Measurements from ENCODE around the gene CHD2. TPM values are rescaled to one million over a fixed set of nuclear protein-coding genes. Genes with fewer than 3 reads are reported as not detected.

Gene CHD2
- total RNA-seq, 1 experiment from 2014 or later = 85.0 TPM

DNA sequence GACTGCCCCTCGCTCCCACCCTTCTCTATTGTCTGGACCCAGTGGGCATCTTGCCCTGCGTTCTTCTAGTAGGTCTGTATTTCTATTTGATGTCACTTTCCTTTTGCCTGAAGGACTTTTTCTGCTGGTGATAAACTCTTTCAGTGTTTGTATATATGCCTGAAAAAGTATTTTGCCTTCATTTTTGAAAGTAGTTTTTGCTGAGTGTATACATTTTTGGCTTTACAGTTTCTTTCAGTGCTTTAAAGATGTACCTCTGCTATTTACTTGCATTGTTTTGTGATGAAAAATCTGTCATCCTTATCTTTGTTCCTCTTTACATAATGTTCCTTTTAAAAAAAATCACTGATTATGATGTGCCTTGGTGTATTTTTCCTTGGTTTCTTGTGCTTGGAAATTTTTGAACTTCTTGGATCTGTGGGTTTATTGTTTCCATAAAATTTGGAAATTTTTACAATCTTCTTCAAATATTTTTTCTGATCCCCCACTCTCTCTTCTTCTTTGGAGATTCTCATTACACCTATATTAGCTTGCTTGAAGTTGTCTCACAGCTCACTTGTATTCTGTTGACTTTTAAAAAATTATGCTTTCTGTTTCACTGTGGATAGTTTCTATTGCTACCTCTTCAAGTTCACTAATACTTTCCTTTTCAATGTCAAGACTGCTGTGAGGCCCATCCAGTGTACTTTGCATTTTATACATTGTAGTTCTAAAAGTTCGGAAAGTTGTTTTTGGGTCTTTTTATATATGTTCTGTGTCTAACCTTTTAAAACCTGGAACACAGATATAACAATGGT is 121.0 kb downstream of the CHD2 start:
- intact Hi-C loops (cut with micrococcal nuclease; ENCODE audit: unreplicated experiment) = no loop called here
- no peaks in the 10 kb centered on the region for H3K27me3 ChIP-seq (replicated peaks; ENCODE audit: control insufficient read depth, insufficient read depth, low read length)
- peaks cover 13% of the 10 kb centered on the region for H3K36me3 ChIP-seq (ENCODE audit: control insufficient read depth, insufficient read depth, low read length)
- Mint-ChIP-seq H3K4me3 (ENCODE audit: unreplicated experiment) (no peak overlapping the region), H3K4me1 (ENCODE audit: low read depth, unreplicated experiment) (no peaks in the 10 kb centered on the region), H3K27me3 (ENCODE audit: insufficient read depth, unreplicated experiment) (no peaks in the 10 kb centered on the region), H3K9me3 (ENCODE audit: unreplicated experiment) (no peaks in the 10 kb centered on the region), H3K27ac (ENCODE audit: unreplicated experiment) (no peak overlapping the region), H3K36me3 (ENCODE audit: insufficient read depth, unreplicated experiment) (peaks cover 99% of the 10 kb centered on the region)
- TF ChIP-seq, protein P1, sequence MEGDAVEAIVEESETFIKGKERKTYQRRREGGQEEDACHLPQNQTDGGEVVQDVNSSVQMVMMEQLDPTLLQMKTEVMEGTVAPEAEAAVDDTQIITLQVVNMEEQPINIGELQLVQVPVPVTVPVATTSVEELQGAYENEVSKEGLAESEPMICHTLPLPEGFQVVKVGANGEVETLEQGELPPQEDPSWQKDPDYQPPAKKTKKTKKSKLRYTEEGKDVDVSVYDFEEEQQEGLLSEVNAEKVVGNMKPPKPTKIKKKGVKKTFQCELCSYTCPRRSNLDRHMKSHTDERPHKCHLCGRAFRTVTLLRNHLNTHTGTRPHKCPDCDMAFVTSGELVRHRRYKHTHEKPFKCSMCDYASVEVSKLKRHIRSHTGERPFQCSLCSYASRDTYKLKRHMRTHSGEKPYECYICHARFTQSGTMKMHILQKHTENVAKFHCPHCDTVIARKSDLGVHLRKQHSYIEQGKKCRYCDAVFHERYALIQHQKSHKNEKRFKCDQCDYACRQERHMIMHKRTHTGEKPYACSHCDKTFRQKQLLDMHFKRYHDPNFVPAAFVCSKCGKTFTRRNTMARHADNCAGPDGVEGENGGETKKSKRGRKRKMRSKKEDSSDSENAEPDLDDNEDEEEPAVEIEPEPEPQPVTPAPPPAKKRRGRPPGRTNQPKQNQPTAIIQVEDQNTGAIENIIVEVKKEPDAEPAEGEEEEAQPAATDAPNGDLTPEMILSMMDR (IDR thresholded peaks at IDR 0.05; ENCODE audit: insufficient read depth in 1 of 2, low read depth in 1 of 2, low read length in 1 of 2, severe bottlenecking in 1 of 2, unreplicated experiment in 1 of 2) = no peak
- ChIA-PET POLR2A (no interaction called here), CTCF (interaction anchor here (0.6 to 1.2 kb wide), 2 partner anchors 9 to 163 kb away, joined by 3 to 6 read pairs; no protein-coding TSS in a partner anchor)
- no peaks in the 10 kb centered on the region for H3K9me3 ChIP-seq
- no peaks in the 10 kb centered on the region for H3K4me1 ChIP-seq
- DNase-seq = no peak
- no peak overlapping the region for H3K4me3 ChIP-seq (ENCODE audit: low read depth, low read length)
- BruUV-seq (replicated peaks) = no TSS peak

DNA sequence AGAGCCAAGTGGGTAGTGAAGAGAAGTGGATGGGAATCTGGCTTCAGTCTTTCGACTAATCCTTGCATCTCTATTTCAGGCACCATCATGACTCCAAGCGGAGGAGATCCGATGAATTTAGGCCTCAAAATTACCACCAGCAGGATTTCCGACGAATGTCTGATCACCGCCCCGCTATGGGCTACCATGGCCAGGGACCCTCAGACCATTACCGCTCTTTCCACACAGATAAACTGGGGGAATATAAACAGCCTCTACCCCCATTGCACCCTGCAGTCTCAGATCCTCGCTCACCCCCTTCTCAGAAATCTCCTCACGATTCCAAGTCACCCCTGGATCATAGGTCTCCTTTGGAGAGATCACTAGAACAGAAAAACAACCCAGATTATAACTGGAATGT is 124.2 kb downstream of the CHD2 start:
- no peak for DNase-seq
- H3K4me1 ChIP-seq = no peaks in the 10 kb centered on the region
- H3K4me3 Mint-ChIP-seq (ENCODE audit: unreplicated experiment) = no peak overlapping the region
- no peak overlapping the region for H3K4me3 ChIP-seq (ENCODE audit: low read depth, low read length)
- no peaks in the 10 kb centered on the region for H3K27me3 Mint-ChIP-seq (ENCODE audit: insufficient read depth, unreplicated experiment)
- H3K36me3 ChIP-seq (ENCODE audit: control insufficient read depth, insufficient read depth, low read length) = peaks cover 15% of the 10 kb centered on the region
- H3K9me3 ChIP-seq = no peaks in the 10 kb centered on the region
- peaks cover 3% of the 10 kb centered on the region for H3K4me1 Mint-ChIP-seq (ENCODE audit: low read depth, unreplicated experiment)
- POLR2A ChIA-PET = no interaction called here
- TF ChIP-seq, protein P1 (IDR thresholded peaks at IDR 0.05; ENCODE audit: insufficient read depth in 1 of 2, low read depth in 1 of 2, low read length in 1 of 2, severe bottlenecking in 1 of 2, unreplicated experiment in 1 of 2) = no peak
- H3K27me3 ChIP-seq (replicated peaks; ENCODE audit: control insufficient read depth, insufficient read depth, low read length) = no peaks in the 10 kb centered on the region
- CTCF ChIA-PET = no interaction called here
- peaks cover 98% of the 10 kb centered on the region for H3K36me3 Mint-ChIP-seq (ENCODE audit: insufficient read depth, unreplicated experiment)
- no TSS peak for BruUV-seq (replicated peaks)
- intact Hi-C loops (cut with micrococcal nuclease; ENCODE audit: unreplicated experiment) = no loop called here
- no peak overlapping the region for H3K27ac Mint-ChIP-seq (ENCODE audit: unreplicated experiment)
- no peaks in the 10 kb centered on the region for H3K9me3 Mint-ChIP-seq (ENCODE audit: unreplicated experiment)

GRCh38 chr15:93024716-93025624 is 124.8 kb downstream of the CHD2 start:
- Mint-ChIP-seq H3K4me3 (ENCODE audit: unreplicated experiment) (no peak overlapping the region), H3K27ac (ENCODE audit: unreplicated experiment) (no peak overlapping the region), H3K4me1 (ENCODE audit: low read depth, unreplicated experiment) (peaks cover 9% of the 10 kb centered on the region), H3K9me3 (ENCODE audit: unreplicated experiment) (no peaks in the 10 kb centered on the region), H3K36me3 (ENCODE audit: insufficient read depth, unreplicated experiment) (peaks cover 98% of the 10 kb centered on the region), H3K27me3 (ENCODE audit: insufficient read depth, unreplicated experiment) (no peaks in the 10 kb centered on the region)
- TF ChIP-seq, protein P1 (IDR thresholded peaks at IDR 0.05; ENCODE audit: insufficient read depth in 1 of 2, low read depth in 1 of 2, low read length in 1 of 2, severe bottlenecking in 1 of 2, unreplicated experiment in 1 of 2) = no peak
- Histone ChIP-seq H3K27me3 (replicated peaks; ENCODE audit: control insufficient read depth, insufficient read depth, low read length) (no peaks in the 10 kb centered on the region), H3K4me1 (no peaks in the 10 kb centered on the region), H3K9me3 (no peaks in the 10 kb centered on the region), H3K36me3 (ENCODE audit: control insufficient read depth, insufficient read depth, low read length) (peaks cover 15% of the 10 kb centered on the region), H3K4me3 (ENCODE audit: low read depth, low read length) (no peak overlapping the region)
- intact Hi-C loops (cut with micrococcal nuclease; ENCODE audit: unreplicated experiment) = no loop called here
- ChIA-PET POLR2A (no interaction called here), CTCF (no interaction called here)
- TSS peak; percentile 17 for BruUV-seq (replicated peaks)
- no peak for DNase-seq

All from Caco-2 (cell line).